Measurements from ENCODE around the gene LRRC4B.

DNA sequence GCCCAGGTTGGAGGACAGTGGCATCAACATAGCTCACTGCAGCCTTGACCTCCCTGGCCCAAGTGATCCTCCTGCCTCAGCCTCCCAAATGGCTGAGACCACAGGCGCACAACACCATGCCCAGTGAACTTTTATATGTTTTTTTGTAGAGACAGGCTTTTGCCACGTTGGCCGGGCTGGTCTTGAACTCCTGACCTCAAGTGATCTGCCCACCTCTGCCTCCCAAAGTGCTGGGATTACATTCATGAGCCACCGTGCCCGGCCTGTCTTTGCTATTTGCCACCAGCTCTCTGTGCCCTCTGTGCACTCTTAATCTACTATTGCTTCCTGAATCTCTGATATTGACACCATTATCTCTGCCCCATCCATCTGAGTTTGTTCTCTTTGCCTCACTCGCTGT, 34.3 kb upstream of the LRRC4B start:
- TF ChIP-seq, protein P1, sequence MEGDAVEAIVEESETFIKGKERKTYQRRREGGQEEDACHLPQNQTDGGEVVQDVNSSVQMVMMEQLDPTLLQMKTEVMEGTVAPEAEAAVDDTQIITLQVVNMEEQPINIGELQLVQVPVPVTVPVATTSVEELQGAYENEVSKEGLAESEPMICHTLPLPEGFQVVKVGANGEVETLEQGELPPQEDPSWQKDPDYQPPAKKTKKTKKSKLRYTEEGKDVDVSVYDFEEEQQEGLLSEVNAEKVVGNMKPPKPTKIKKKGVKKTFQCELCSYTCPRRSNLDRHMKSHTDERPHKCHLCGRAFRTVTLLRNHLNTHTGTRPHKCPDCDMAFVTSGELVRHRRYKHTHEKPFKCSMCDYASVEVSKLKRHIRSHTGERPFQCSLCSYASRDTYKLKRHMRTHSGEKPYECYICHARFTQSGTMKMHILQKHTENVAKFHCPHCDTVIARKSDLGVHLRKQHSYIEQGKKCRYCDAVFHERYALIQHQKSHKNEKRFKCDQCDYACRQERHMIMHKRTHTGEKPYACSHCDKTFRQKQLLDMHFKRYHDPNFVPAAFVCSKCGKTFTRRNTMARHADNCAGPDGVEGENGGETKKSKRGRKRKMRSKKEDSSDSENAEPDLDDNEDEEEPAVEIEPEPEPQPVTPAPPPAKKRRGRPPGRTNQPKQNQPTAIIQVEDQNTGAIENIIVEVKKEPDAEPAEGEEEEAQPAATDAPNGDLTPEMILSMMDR (CRISPR knock-in tag; IDR thresholded peaks at IDR 0.05) = no peak
- TF ChIP-seq POLR2A (IDR thresholded peaks at IDR 0.05; ENCODE audit: insufficient read depth in 1 of 2, low read depth in 2 of 2, low read length in 2 of 2) (no peak), ZNF292 (CRISPR knock-in tag; IDR thresholded peaks at IDR 0.05; ENCODE audit: borderline replicate concordance, low read depth) (no peak), ZNF891 (CRISPR knock-in tag; IDR thresholded peaks at IDR 0.05) (no peak), GABPA (IDR thresholded peaks at IDR 0.05; ENCODE audit: low read depth, low read length) (no peak), GABPA (CRISPR knock-in tag; IDR thresholded peaks at IDR 0.05; ENCODE audit: low read depth) (no peak), NCOA1 (CRISPR knock-in tag; IDR thresholded peaks at IDR 0.05) (no peak), BRCA1 (CRISPR knock-in tag; IDR thresholded peaks at IDR 0.05) (no peak)
- TF ChIP-seq, protein P2, sequence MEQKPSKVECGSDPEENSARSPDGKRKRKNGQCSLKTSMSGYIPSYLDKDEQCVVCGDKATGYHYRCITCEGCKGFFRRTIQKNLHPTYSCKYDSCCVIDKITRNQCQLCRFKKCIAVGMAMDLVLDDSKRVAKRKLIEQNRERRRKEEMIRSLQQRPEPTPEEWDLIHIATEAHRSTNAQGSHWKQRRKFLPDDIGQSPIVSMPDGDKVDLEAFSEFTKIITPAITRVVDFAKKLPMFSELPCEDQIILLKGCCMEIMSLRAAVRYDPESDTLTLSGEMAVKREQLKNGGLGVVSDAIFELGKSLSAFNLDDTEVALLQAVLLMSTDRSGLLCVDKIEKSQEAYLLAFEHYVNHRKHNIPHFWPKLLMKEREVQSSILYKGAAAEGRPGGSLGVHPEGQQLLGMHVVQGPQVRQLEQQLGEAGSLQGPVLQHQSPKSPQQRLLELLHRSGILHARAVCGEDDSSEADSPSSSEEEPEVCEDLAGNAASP (CRISPR knock-in tag; IDR thresholded peaks at IDR 0.05; ENCODE audit: borderline replicate concordance) = no peak
- TF ChIP-seq, protein P3, sequence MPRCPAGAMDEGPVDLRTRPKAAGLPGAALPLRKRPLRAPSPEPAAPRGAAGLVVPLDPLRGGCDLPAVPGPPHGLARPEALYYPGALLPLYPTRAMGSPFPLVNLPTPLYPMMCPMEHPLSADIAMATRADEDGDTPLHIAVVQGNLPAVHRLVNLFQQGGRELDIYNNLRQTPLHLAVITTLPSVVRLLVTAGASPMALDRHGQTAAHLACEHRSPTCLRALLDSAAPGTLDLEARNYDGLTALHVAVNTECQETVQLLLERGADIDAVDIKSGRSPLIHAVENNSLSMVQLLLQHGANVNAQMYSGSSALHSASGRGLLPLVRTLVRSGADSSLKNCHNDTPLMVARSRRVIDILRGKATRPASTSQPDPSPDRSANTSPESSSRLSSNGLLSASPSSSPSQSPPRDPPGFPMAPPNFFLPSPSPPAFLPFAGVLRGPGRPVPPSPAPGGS (CRISPR knock-in tag; IDR thresholded peaks at IDR 0.05) = no peak

All from HepG2 (cell line).